ENCODE measurements around the gene SKOR2.
"Not testable (repeated sequence)": the region's sequence is repeated elsewhere in the genome, so short reads cannot be mapped to it uniquely, and the experiment has no call there.

Gene SKOR2

GRCh38 chr18:47254341-47254939, 3.0 kb upstream of the SKOR2 start:
- no peak for DNase-seq

- DNase-seq: no peak
Observed at GRCh38 chr18:47253101-47253654, 1.7 kb upstream of the SKOR2 start.

DNA sequence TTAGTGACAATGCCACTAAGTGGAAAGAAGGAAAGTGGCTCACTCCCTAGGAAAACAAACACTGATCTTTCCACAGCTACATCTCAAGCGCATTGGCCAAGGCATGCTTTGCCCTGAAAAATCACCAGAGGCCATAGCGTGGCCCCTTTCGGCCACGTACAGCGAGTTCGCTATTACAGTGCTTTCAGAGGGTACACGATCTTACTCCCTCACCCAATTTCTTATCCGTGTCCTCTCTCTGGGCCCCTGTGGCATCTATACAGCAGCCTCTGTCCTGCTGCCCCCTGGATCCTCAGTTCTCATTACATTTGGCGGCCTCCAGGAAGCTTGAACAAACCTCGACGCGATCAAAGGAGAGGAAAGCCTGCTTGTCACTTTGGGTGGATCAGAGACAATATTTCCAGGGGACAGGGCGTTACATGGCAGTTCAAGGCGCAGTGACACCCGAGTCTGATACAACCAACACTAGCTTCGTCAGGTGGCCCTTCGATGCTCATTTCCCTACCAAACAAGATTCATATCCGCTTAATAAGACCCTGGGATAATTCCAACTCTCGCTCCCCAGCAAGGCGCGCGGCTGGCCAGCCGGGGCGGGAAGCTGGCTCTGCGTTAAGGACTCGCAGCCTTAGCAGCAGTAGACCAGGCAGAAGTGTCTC, 941 bp downstream of the SKOR2 start:
- DNase-seq: no peak

DNA sequence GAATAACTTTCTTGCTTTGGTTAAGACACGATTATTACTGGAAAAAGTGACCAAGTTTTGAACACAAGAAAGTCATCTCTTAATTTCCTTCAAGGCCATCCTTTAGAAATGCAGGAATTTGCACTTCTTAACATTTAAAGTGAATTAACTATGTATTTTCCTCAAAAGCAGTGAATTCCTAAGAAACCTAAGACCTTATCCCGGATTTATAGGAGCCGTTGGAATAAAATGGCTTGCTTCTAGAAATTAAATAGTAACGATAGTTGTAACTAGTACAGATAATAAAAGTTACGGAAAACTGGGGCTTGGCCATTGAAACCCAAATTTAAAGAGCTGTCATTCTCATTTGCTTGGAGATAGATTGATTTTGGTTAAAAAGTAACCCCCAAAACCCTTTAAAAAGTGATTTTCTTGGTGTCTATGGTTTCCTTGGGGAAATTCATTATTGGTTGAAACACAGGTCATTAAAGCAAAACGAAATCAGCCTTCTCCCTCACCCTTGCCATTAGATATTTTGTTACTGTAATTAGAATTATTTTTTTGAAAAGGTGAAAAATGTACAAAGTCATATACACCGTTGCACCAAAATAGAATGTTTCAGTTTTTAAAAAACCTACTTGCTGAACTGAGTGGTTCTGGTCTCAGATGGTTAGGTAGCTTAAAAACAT, 2.0 kb downstream of the SKOR2 start:
- no peak for DNase-seq

- DNase-seq: no peak
Observed at GRCh38 chr18:47248604-47249313, 2.7 kb downstream of the SKOR2 start.

DNA sequence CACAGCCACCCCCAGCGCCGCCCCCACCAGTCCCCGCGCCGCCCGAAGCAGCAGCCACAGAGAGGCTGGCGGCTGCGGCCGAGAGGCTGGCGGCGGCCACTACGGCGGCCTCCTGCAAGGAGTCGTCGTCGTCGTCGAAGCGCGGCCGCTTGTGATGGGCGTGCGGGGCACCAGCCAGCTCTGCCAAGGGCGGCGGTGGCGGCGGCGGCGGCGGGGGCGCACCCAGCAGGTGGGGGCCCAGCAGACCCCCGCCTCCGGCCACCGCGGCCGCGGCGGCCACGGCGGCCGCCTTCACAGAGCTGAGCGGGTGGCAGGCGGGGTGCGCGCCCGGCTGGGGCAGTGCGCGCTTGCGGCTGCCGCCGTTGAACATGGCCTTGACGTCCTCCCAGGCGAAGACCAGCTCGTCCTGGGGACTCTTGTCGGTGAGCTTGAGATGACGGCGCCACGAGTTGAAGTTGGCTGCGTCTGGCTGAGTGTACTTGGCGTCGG, 3.3 kb downstream of the SKOR2 start:
- DNase-seq: no peak

GRCh38 chr18:47247416-47248114, 3.9 kb downstream of the SKOR2 start:
- no peak for DNase-seq

- no peak for DNase-seq
Observed at GRCh38 chr18:47247036-47247415, 4.4 kb downstream of the SKOR2 start.

DNA sequence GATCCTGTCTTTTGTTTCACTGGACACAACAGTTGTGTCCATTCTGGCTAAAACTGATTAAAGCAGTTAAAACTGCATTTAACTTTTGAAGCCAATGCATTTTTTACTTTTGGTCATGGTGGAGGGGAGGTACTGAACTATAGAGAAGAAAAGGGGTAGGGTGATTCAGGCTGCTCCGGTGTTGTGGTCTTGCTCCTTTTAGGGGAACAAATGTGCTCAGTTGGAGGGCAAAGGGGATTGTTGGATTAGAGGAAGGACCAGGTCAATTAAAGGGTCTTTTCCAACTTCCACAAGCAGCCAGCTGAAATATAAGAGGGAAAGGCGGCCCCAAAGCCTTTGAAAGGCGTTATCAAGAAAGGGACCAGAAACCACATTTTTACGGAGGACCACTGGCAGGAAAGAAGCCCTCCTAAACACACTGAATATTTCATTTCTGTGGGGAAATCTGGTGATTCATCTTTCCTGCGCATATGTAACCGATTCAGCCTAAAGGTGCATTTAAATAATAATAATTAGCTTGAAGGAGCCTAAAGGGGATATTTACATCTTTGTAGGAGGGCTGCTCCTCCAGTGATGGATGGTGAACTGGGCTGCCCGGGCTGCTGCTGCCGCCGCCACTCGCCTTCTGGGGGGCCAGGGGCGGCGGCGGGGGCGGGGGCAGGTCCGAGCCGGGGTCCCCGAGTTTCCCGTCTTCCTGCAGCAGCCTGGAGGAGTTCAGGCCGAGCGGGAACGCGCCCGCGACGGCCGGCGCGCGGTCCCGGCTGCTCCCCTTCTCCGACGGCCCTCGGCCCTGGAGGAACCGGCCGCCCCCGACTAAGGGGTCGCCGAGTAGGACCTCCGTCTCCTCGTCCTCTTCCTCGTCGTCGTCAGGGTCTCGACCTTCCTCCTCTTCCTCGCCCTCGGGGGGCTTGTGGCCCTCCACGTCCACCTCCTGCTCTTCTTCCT, 5.2 kb downstream of the SKOR2 start:
- no peak for DNase-seq

DNA sequence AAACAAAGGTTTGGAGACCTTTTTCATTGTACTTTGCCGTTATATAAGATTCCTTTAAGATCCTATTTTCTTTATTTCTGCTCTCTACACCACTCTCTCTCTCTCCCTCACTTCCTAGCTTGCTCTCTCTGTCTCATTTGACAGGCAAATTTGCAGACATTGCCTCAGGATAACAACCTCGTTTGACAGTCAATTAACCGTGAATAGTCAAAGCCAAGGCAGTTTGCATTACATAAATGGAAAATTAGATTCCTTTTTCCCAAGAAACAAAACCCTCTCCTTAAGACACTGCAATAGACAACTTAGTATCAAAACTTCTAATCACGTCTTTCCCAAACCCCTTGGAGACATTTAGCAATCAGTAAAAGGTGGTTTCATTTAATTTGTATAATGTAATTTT, 7.4 kb downstream of the SKOR2 start:
- no peak for DNase-seq

GRCh38 chr18:47235096-47235495, 16.4 kb downstream of the SKOR2 start:
- DNase-seq: no peak

- DNase-seq: no peak
Observed at GRCh38 chr18:47226660-47227059, 24.8 kb downstream of the SKOR2 start.

DNA sequence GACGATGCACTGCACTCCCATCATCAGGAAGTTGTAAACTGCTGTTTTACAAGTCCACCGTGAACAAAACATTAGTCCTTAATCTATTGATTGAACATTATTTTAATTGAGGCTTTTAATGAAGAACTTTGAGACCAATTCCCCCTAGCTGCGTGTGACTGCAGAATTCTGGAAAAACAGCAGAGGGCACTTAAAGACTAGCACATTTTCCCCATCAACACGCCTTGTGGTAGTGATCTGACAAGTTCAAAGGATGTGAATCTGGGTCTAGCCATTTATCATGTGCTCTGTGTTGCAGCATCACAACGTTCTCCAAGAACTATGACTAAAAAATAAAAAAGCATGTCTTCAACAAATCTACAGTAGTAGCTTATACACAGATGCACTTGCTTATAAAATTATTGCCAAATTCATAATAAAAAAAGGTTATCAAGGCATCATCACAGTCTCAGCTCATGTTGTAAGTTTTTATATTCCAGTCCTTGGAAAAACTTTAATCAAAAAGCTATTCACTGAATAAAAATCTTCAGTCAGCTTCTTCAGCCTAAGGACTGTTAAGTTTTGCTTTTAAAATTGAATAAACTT, 35.8 kb downstream of the SKOR2 start:
- peak; percentile 62 to 66 for DNase-seq

GRCh38 chr18:47209171-47209570, 42.3 kb downstream of the SKOR2 start:
- DNase-seq: no peak

GRCh38 chr18:47206945-47207637, 44.4 kb downstream of the SKOR2 start:
- DNase-seq: no peak

DNA sequence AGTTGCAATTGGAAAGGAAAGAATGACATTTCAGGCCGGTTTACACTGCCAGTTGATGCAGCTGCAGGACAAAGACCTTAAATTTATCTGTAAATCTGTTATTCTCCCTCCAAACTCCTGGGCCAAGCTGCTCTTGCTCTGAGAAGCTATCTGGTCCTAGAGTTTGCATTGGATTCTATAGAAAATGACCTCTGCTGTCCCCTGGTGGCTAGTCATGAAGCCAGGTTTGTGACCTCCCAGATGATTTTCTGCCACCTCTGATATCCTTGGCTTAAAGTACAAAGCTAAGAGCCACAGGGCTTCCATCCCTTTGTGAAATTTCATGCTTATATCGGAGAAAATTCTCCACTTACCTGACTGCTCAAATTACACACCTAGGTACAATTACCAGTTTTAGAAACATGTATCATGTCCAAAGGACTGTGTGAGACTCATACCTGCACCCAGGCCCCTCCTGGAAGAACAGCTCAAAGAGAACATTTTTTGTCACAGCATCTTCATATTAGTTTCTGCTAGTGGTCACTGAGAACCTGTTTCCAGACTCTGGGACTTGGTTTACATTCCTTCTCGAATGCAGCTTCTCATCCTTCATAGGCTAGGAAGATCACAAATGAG, 46.4 kb downstream of the SKOR2 start:
- peak; percentile 36 to 49 for DNase-seq

- no peak for DNase-seq
Observed at GRCh38 chr18:47203626-47204464, 47.6 kb downstream of the SKOR2 start.

DNA sequence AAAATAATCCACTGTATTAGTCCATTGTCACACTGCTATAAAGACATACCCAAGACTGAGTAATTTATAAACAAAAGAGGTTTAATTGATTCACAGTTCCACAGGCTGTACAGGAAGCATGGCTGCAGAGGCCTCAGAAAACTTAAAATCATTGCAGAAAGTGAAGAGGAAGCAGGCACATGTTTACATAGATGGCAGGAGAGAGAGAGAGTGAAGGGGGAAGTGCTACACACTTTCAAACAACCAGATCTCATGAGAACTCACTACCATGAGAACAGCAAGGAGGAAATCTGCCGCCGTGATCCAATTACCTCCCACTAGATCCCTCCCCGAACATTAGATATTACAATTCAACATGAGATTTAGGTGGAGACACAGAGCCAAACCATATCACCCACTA, 55.5 kb downstream of the SKOR2 start:
- DNase-seq: not testable (repeated sequence)

DNA sequence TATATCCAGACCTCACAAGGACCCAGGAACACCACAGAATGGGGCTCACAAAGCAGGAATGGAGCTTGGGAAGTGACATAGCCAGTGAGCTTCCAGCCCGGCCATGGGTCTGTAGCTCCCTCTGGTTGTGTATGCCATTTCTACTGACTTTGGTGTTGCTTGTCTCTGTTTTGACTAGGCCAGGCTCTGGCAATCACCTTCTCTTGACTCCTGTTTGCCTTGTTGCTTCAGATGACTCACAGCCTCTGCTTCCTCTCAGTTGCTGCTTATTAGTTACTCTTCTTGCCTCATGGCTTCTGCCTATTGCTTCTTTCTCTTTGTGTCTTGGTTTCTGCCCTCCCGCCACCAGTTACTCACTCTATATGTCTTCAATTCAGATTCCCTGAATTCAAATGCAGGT, 59.5 kb downstream of the SKOR2 start:
- DNase-seq: no peak

Measured in NCI-H1930 (cell line).